Stomach smooth muscle (tissue), 2 donors: ENCODE results near the gene ELF2.

Experiments used
- H3K27ac ChIP-seq: one replicate; pipeline ENCODE4 v1.7.0; 2013; ENCODE audit warnings: mild to moderate bottlenecking, low read length, inconsistent platforms
- H3K27me3 ChIP-seq, 2 donors: one replicate each; pipeline ENCODE4 v1.7.0; 2013; ENCODE audit warnings: low read length in 2 of 2; ENCODE audit not compliant: insufficient read depth in 2 of 2, control insufficient read depth in 1 of 2
- H3K36me3 ChIP-seq, 2 donors: one replicate each; pipeline ENCODE4 v1.7.0; 2013; ENCODE audit warnings: low read length in 2 of 2; ENCODE audit not compliant: control insufficient read depth in 2 of 2, insufficient read depth in 2 of 2
- H3K4me1 ChIP-seq: one replicate; pipeline ENCODE4 v1.7.0; 2013; ENCODE audit warnings: low read length; ENCODE audit not compliant: control insufficient read depth, insufficient read depth
- H3K4me3 ChIP-seq, 2 donors: one replicate each; pipeline ENCODE4 v1.7.0; 2013; ENCODE audit warnings: low read length in 2 of 2
- H3K9ac ChIP-seq, 2 donors: one replicate each; pipeline ENCODE4 v1.7.0; 2013; ENCODE audit warnings: low read length in 2 of 2, mild to moderate bottlenecking in 1 of 2
- H3K9me3 ChIP-seq, 2 donors: one replicate each; pipeline ENCODE4 v1.7.0; 2013; ENCODE audit warnings: low read length in 2 of 2; ENCODE audit not compliant: control insufficient read depth in 2 of 2
- donor health status: healthy.
- donor health status: Pancreatic carcinoma.

Gene ELF2

GRCh38 chr4:139188648-139189416 is 11.8 kb upstream of the ELF2 start:
- H3K27ac ChIP-seq, result no peak overlapping the region
- H3K27me3 ChIP-seq, result no peaks in the 10 kb centered on the region

GRCh38 chr4:139184129-139184528 is 7.1 kb upstream of the ELF2 start:
- Histone ChIP-seq H3K9me3 (no peaks in the 10 kb centered on the region), H3K9ac (no peak overlapping the region), H3K27me3 (no peaks in the 10 kb centered on the region), H3K27ac (no peak overlapping the region), H3K36me3 (no peaks in the 10 kb centered on the region), H3K4me3 (no peak overlapping the region), H3K4me1 (no peaks in the 10 kb centered on the region)

More at GRCh38 chr4:139188648-139189416, 11.8 kb upstream of the ELF2 start:
- no peak overlapping the region for H3K4me3 ChIP-seq
- H3K4me1 ChIP-seq, result no peaks in the 10 kb centered on the region
- H3K9me3 ChIP-seq, result no peaks in the 10 kb centered on the region
- H3K9ac ChIP-seq, result no peak overlapping the region
- H3K36me3 ChIP-seq, result no peaks in the 10 kb centered on the region

GRCh38 chr4:139177869-139178619 is 1.0 kb upstream of the ELF2 start:
- Histone ChIP-seq H3K36me3 (no peaks in the 10 kb centered on the region), H3K9me3 (no peaks in the 10 kb centered on the region), H3K9ac (peak overlapping the region; percentile 85 to 94), H3K4me1 (peaks cover 8% of the 10 kb centered on the region), H3K27ac (peak overlapping the region; percentile 99), H3K4me3 (peak overlapping the region; percentile 91 to 96), H3K27me3 (no peaks in the 10 kb centered on the region)

- H3K9ac ChIP-seq, result peak overlapping the region; percentile 88 to 89
- H3K27me3 ChIP-seq, result no peaks in the 10 kb centered on the region
- H3K27ac ChIP-seq, result peak overlapping the region; percentile 99
- no peaks in the 10 kb centered on the region for H3K36me3 ChIP-seq
- no peaks in the 10 kb centered on the region for H3K9me3 ChIP-seq
- peak overlapping the region; percentile 93 to 96 for H3K4me3 ChIP-seq
- peaks cover 8% of the 10 kb centered on the region for H3K4me1 ChIP-seq
Observed at GRCh38 chr4:139176302-139177048, 543 bp downstream of the ELF2 start.

GRCh38 chr4:139175646-139176301 is 1.2 kb downstream of the ELF2 start:
- no peaks in the 10 kb centered on the region for H3K27me3 ChIP-seq
- H3K4me1 ChIP-seq, result peaks cover 13% of the 10 kb centered on the region
- peak overlapping the region; percentile 65 to 89 for H3K9ac ChIP-seq
- peak overlapping the region; percentile 99 for H3K27ac ChIP-seq
- H3K9me3 ChIP-seq, result no peaks in the 10 kb centered on the region
- no peaks in the 10 kb centered on the region for H3K36me3 ChIP-seq
- H3K4me3 ChIP-seq, result peak overlapping the region; percentile 93 to 96

GRCh38 chr4:139171876-139172691 is 4.9 kb downstream of the ELF2 start:
- Histone ChIP-seq H3K4me3 (no peak overlapping the region), H3K36me3 (no peaks in the 10 kb centered on the region), H3K9me3 (no peaks in the 10 kb centered on the region), H3K27ac (no peak overlapping the region), H3K27me3 (no peaks in the 10 kb centered on the region), H3K4me1 (peaks cover 9% of the 10 kb centered on the region), H3K9ac (no peak overlapping the region)

GRCh38 chr4:139170932-139171331 is 6.1 kb downstream of the ELF2 start:
- Histone ChIP-seq H3K9me3 (no peaks in the 10 kb centered on the region), H3K4me3 (no peak overlapping the region), H3K27me3 (no peaks in the 10 kb centered on the region), H3K4me1 (peaks cover 9% of the 10 kb centered on the region), H3K9ac (no peak overlapping the region), H3K27ac (no peak overlapping the region), H3K36me3 (no peaks in the 10 kb centered on the region)

- Histone ChIP-seq H3K36me3 (no peaks in the 10 kb centered on the region), H3K9ac (no peak overlapping the region), H3K27ac (no peak overlapping the region), H3K4me3 (no peak overlapping the region), H3K4me1 (peaks cover 4% of the 10 kb centered on the region), H3K9me3 (no peaks in the 10 kb centered on the region), H3K27me3 (no peaks in the 10 kb centered on the region)
Observed at GRCh38 chr4:139167774-139168444, 9.1 kb downstream of the ELF2 start.

- H3K9ac ChIP-seq, result no peak overlapping the region
- no peaks in the 10 kb centered on the region for H3K36me3 ChIP-seq
- no peaks in the 10 kb centered on the region for H3K27me3 ChIP-seq
- no peak overlapping the region for H3K4me3 ChIP-seq
- H3K9me3 ChIP-seq, result no peaks in the 10 kb centered on the region
- no peak overlapping the region for H3K27ac ChIP-seq
- H3K4me1 ChIP-seq, result no peaks in the 10 kb centered on the region
Observed at GRCh38 chr4:139164731-139165130, 12.3 kb downstream of the ELF2 start.
